Ascending aorta (tissue), 2 donors: ENCODE data around the gene BAIAP3. TPM values are rescaled to one million over a fixed set of nuclear protein-coding genes. Genes with fewer than 3 reads are reported as not detected.

Experiments used
- DNase-seq, 2 donors: peaks; one replicate each; pipeline ENCODE4 v3.0.0-alpha.2; 2019; ENCODE audit warnings: low spot score in 2 of 2
- H3K27ac ChIP-seq, 2 donors: fragments of 200-600 bp; sonication (generic); one replicate each; pipeline ENCODE4 v1.5.1; 2016 to 2017; ENCODE audit warnings: mild to moderate bottlenecking in 1 of 2
- H3K27me3 ChIP-seq: fragments of 200-600 bp; sonication (generic); one replicate; pipeline ENCODE4 v1.5.1; 2017
- H3K36me3 ChIP-seq, 2 donors: fragments of 200-600 bp; sonication (generic); one replicate each; pipeline ENCODE4 v1.5.1; 2016
- H3K4me1 ChIP-seq, 2 donors: fragments of 200-600 bp; sonication (generic); one replicate each; pipeline ENCODE4 v1.5.1; 2016 to 2017; ENCODE audit warnings: mild to moderate bottlenecking in 1 of 2
- H3K4me3 ChIP-seq, 2 donors: fragments of 200-600 bp; sonication (generic); one replicate each; pipeline ENCODE4 v1.5.1; 2016 to 2017; ENCODE audit warnings: mild to moderate bottlenecking in 1 of 2
- H3K9me3 ChIP-seq, 2 donors: fragments of 200-600 bp; sonication (generic); one replicate each; pipeline ENCODE4 v1.5.1; 2016
- intact Hi-C: fragments of 100-400 bp; cut with DNase I; formaldehyde crosslinking; loops from one replicate; pipeline ENCODE4 v1.15.1; 2023
- total RNA-seq: library from RNA; depleted of rRNA; stranded (reverse); fragments of >200 nt; gene quantifications from one replicate; pipeline ENCODE4 v1.1.0, GENCODE V29; 2016
- TF ChIP-seq, protein P1 (sequence below), 3 experiments: fragments of 200-600 bp in 2 of 3; fragments of 450-650 bp in 1 of 3; sonication (generic) in 2 of 3; IDR thresholded peaks; one replicate each; pipeline ENCODE4 v1.5.1; 2016 to 2019; ENCODE audit warnings: antibody characterized with exemption in 3 of 3, mild to moderate bottlenecking in 1 of 3, moderate library complexity in 1 of 3

Gene BAIAP3
- total RNA-seq, 1 donor from 2014 or later, result 0.64 TPM

DNA sequence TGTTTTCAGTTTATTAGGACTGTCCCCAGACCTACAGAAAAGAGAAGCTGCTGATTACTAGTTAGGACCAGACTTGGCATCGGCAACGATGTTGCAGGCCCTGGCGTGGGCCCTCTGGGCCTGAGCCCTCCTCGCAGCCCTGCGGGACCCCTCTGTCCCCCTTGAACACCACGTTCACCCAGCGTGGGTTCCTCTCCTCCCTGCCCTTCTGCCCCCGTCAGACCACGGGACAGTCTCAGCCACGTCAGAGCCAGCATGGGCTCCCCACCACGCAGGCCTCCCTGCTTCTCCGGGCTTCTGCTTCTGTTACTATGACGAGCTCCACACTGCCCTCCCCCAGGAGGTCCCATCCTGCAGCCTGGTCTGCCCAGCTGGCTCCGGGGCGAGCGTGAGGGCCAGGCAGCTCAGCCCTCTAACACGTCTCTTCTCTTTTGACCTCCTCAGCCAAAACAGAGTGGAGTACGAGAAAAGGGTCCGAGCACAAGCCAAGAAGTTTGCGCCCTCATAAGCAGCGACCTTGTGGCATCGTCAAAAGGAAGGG is 9.1 kb upstream of the BAIAP3 start:
- intact Hi-C loops, result no loop called here
- H3K36me3 ChIP-seq, result peaks cover 57 to 74% of the 10 kb centered on the region in 2 donors

DNA sequence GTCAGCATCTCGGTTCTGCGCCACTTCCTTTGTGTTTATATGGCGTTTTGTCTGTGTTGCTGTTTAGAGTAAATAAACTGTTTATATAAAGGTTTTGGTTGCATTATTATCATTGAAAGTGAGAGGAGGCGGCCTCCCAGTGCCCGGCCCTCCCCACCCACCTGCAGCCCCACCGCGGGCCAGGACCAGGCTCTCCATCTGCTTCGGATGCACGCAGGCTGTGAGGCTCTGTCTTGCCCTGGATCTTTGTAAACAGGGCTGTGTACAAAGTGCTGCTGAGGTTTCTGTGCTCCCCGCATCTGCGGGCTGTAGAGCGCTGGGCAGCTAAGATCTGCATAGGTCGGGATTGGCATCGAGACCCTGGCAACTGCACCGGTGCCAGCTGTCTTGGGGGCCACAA is 8.2 kb upstream of the BAIAP3 start:
- Histone ChIP-seq H3K4me3 (no peak overlapping the region), H3K9me3 (peaks cover 0 to under 1% of the 10 kb centered on the region in 2 donors), H3K36me3 (peaks cover 48 to 65% of the 10 kb centered on the region in 2 donors), H3K27me3 (no peaks in the 10 kb centered on the region), H3K4me1 (no peaks in the 10 kb centered on the region), H3K27ac (no peak overlapping the region)
- intact Hi-C loops, result no loop called here
- TF ChIP-seq, protein P1, sequence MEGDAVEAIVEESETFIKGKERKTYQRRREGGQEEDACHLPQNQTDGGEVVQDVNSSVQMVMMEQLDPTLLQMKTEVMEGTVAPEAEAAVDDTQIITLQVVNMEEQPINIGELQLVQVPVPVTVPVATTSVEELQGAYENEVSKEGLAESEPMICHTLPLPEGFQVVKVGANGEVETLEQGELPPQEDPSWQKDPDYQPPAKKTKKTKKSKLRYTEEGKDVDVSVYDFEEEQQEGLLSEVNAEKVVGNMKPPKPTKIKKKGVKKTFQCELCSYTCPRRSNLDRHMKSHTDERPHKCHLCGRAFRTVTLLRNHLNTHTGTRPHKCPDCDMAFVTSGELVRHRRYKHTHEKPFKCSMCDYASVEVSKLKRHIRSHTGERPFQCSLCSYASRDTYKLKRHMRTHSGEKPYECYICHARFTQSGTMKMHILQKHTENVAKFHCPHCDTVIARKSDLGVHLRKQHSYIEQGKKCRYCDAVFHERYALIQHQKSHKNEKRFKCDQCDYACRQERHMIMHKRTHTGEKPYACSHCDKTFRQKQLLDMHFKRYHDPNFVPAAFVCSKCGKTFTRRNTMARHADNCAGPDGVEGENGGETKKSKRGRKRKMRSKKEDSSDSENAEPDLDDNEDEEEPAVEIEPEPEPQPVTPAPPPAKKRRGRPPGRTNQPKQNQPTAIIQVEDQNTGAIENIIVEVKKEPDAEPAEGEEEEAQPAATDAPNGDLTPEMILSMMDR (IDR thresholded peaks at IDR 0.05), result no peak
- no peak for DNase-seq

More for the DNA sequence above, 9.1 kb upstream of the BAIAP3 start:
- no peaks in the 10 kb centered on the region for H3K4me1 ChIP-seq
- no peaks in the 10 kb centered on the region for H3K9me3 ChIP-seq
- no peak for DNase-seq
- TF ChIP-seq, protein P1 (IDR thresholded peaks at IDR 0.05), result no peak
- H3K27ac ChIP-seq, result no peak overlapping the region
- no peaks in the 10 kb centered on the region for H3K27me3 ChIP-seq
- no peak overlapping the region for H3K4me3 ChIP-seq

DNA sequence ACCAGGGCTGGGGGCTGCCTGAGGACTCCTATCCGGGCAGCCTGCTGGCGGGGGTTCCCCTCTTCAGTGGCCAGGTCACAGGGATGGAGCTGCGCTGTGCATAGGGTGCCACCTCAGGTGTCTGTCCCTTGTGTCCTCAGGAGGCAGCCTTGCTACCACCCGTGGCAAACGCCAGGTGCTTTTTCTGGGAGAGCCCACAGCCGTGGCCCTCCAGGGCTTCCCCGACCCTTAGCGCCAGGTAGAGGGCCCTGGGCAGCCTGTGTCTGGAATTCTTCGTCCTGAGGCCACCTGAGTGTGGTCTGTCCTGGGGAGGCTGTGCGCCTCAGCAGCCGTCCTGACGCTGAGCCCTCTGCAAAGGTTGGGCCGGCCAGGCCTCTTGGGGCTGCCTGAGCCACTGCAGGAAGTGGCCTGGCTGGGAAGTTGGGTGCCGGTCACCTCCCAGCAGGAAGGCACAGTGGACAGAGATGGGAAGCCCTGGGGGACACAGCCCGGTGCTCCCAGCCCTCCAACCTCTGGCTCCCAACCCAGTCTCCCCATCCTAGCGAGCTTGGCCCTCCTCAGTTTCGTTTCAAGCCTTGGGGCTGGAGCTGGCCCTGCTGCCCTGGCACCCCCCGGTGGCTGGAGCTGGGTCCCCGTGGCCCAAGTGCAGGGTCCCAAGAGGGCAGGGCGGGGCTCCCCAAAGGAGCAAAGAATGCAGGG is 7.6 kb upstream of the BAIAP3 start:
- intact Hi-C loops, result no loop called here
- H3K36me3 ChIP-seq, result peaks cover 43 to 59% of the 10 kb centered on the region in 2 donors

DNA sequence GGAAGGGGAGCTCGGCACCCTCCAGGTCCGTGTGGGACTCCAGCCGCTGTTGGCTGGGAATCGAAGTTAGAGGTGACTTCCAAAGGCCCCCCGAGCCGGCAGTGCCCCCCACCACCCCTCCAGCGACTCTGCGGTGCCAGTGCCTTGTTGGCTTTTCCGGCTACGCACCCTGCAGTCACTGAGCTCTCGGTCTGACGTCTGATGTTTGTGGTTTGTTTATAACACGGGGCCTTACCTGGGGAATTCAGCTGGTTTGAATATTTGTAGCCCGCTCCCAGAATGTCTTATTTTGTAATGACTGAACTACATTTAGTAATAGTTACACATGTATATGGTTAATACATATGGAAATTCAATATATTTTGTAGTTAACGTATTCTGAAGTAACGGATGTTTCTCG is 7.1 kb upstream of the BAIAP3 start:
- Histone ChIP-seq H3K27ac (no peak overlapping the region), H3K9me3 (peaks cover 0 to 4% of the 10 kb centered on the region in 2 donors), H3K4me1 (no peaks in the 10 kb centered on the region), H3K27me3 (no peaks in the 10 kb centered on the region), H3K4me3 (no peak overlapping the region), H3K36me3 (peaks cover 37 to 53% of the 10 kb centered on the region in 2 donors)
- intact Hi-C loops, result no loop called here
- TF ChIP-seq, protein P1 (IDR thresholded peaks at IDR 0.05), result no peak
- no peak for DNase-seq

More for the DNA sequence above, 7.6 kb upstream of the BAIAP3 start:
- TF ChIP-seq, protein P1 (IDR thresholded peaks at IDR 0.05), result no peak
- Histone ChIP-seq H3K27ac (no peak overlapping the region), H3K27me3 (no peaks in the 10 kb centered on the region), H3K9me3 (peaks cover 0 to 4% of the 10 kb centered on the region in 2 donors), H3K4me3 (no peak overlapping the region), H3K4me1 (no peaks in the 10 kb centered on the region)
- DNase-seq, result no peak

DNA sequence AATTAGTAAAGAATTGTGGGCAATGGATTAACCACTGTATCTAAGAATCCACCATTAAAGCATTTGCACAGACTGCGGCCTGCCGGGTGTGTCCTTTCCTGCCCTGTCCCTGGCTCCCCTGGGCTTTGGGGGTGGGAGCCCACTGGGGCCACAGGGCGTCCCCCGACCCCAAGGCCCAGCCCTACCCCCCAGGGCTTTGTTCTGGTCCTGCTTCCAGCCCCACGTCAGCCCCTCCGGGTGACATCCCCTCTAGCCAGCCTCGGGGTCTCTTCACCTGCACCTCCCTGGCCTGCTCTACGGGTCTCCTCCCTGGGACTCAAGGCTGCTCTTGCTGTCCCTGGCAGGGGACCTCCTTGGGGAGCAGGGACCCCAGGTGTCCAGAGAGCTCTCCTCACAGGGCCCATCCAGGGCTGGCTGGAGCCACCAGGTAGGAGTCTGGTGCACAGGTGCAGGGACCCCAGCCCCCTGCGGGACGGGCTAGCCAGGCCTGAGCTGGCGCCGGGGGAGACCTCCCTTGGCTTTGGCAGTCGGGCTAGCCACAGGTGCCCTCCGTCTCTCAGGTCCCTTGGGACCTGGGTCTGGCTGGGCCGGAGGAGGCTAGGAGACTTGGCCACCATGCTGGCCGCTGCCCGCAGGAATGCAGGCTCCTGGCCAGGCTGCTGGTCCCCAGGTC is 6.4 kb upstream of the BAIAP3 start:
- Histone ChIP-seq H3K27me3 (peaks cover 5% of the 10 kb centered on the region), H3K36me3 (peaks cover 30 to 46% of the 10 kb centered on the region in 2 donors), H3K27ac (no peak overlapping the region), H3K4me1 (peaks cover 0 to 5% of the 10 kb centered on the region in 2 donors), H3K4me3 (no peak overlapping the region), H3K9me3 (peaks cover 0 to 4% of the 10 kb centered on the region in 2 donors)
- intact Hi-C loops, result no loop called here
- TF ChIP-seq, protein P1 (IDR thresholded peaks at IDR 0.05), result no peak
- DNase-seq, result no peak
